SK-N-SH treated with all-trans-retinoic acid at 6 μM for 48 hours (cell line): ENCODE results near the gene LHFPL3.

Experiments used
- ATAC-seq: fragments of 200-7000 bp; cut with Tn5 transposase; 3 replicates; pipeline ENCODE4 v1.9.1; 2020; ENCODE audit warnings: mild to moderate bottlenecking, moderate library complexity
- ARNTL ChIP-seq: fragments of 450-650 bp; formaldehyde crosslinking; IDR thresholded peaks from 2 replicates; pipeline ENCODE4 v1.5.0; 2020; ENCODE audit warnings: low read depth, mild to moderate bottlenecking, moderate library complexity, borderline replicate concordance
- BACH2 ChIP-seq: fragments of 250-450 bp; sonication (Bioruptor Pico); IDR thresholded peaks from 2 replicates; pipeline ENCODE4 v1.9.0; 2021; ENCODE audit warnings: mild to moderate bottlenecking, borderline replicate concordance
- CREB5 ChIP-seq: fragments of 250-450 bp; sonication (Bioruptor Pico); IDR thresholded peaks from 2 replicates; pipeline ENCODE4 v1.5.1; 2020; ENCODE audit warnings: low read depth, mild to moderate bottlenecking, moderate library complexity
- CSRNP3 ChIP-seq: fragments of 250-450 bp; sonication (Bioruptor Pico); IDR thresholded peaks from 2 replicates; pipeline ENCODE4 v1.5.1; 2021; ENCODE audit warnings: mild to moderate bottlenecking, moderate library complexity
- ESRRG ChIP-seq: fragments of 250-450 bp; sonication (Bioruptor Pico); IDR thresholded peaks from 2 replicates; pipeline ENCODE4 v1.6.1; 2021; ENCODE audit warnings: mild to moderate bottlenecking
- GLIS3 ChIP-seq: fragments of 250-450 bp; sonication (Bioruptor Pico); IDR thresholded peaks from 2 replicates; pipeline ENCODE4 v1.5.0; 2020; ENCODE audit warnings: mild to moderate bottlenecking, moderate library complexity
- ISL1 ChIP-seq: fragments of 250-450 bp; sonication (Bioruptor Pico); IDR thresholded peaks from 2 replicates; pipeline ENCODE4 v2.1.2; 2022; ENCODE audit warnings: mild to moderate bottlenecking, moderate library complexity
- OSR1 ChIP-seq: fragments of 250-450 bp; sonication (Bioruptor Pico); IDR thresholded peaks from 2 replicates; pipeline ENCODE4 v1.8.0; 2022; ENCODE audit warnings: moderate library complexity, mild to moderate bottlenecking, inconsistent platforms
- PATZ1 ChIP-seq: fragments of 250-450 bp; sonication (Bioruptor Pico); IDR thresholded peaks from 2 replicates; pipeline ENCODE4 v1.8.0; 2020; ENCODE audit warnings: mild to moderate bottlenecking, moderate library complexity, borderline replicate concordance
- POU6F1 ChIP-seq: fragments of 250-450 bp; sonication (Bioruptor Pico); IDR thresholded peaks from 2 replicates; pipeline ENCODE4 v1.8.0; 2021; ENCODE audit warnings: low read depth, mild to moderate bottlenecking, moderate library complexity, borderline replicate concordance
- PPARA ChIP-seq: fragments of 250-450 bp; sonication (Bioruptor Pico); IDR thresholded peaks from 2 replicates; pipeline ENCODE4 v1.5.0; 2020; ENCODE audit warnings: mild to moderate bottlenecking, borderline replicate concordance
- RARB ChIP-seq: fragments of 250-450 bp; sonication (Bioruptor Pico); IDR thresholded peaks from 2 replicates; pipeline ENCODE4 v1.8.0; 2021; ENCODE audit warnings: mild to moderate bottlenecking, moderate library complexity
- SNAI2 ChIP-seq: fragments of 250-450 bp; sonication (Bioruptor Pico); IDR thresholded peaks from 2 replicates; pipeline ENCODE4 v1.5.0; 2020; ENCODE audit warnings: mild to moderate bottlenecking, moderate library complexity
- TOX ChIP-seq: fragments of 250-450 bp; sonication (Bioruptor Pico); IDR thresholded peaks from 2 replicates; pipeline ENCODE4 v1.8.0; 2021; ENCODE audit warnings: mild to moderate bottlenecking, moderate library complexity, borderline replicate concordance
- ZC3H10 ChIP-seq: fragments of 250-450 bp; sonication (Bioruptor Pico); IDR thresholded peaks from 2 replicates; pipeline ENCODE4 v1.5.1; 2021; ENCODE audit warnings: mild to moderate bottlenecking, moderate library complexity
- ZFP3 ChIP-seq: fragments of 250-450 bp; sonication (Bioruptor Pico); IDR thresholded peaks from 2 replicates; pipeline ENCODE4 v1.5.0; 2020; ENCODE audit warnings: mild to moderate bottlenecking, moderate library complexity
- ZFP30 ChIP-seq: fragments of 450-650 bp; formaldehyde crosslinking; IDR thresholded peaks from 2 replicates; pipeline ENCODE4 v1.5.0; 2022; ENCODE audit warnings: mild to moderate bottlenecking, moderate library complexity
- ZNF565 ChIP-seq: fragments of 450-650 bp; formaldehyde crosslinking; conservative IDR thresholded peaks from 2 replicates; pipeline ENCODE4 v1.5.0; 2020; ENCODE audit warnings: low read depth, mild to moderate bottlenecking, moderate library complexity
- ZNF70 ChIP-seq: fragments of 450-650 bp; formaldehyde crosslinking; IDR thresholded peaks from 2 replicates; pipeline ENCODE4 v1.5.0; 2020; ENCODE audit warnings: mild to moderate bottlenecking, moderate library complexity
- ZNF8 ChIP-seq: fragments of 450-650 bp; formaldehyde crosslinking; IDR thresholded peaks from 2 replicates; pipeline ENCODE4 v1.5.0; 2020; ENCODE audit warnings: mild to moderate bottlenecking, moderate library complexity

Gene LHFPL3

GRCh38 chr7:104442481-104442880, 114.1 kb downstream of the LHFPL3 start:
- no peak for ATAC-seq
- no peak for TF ChIP-seq GLIS3 (CRISPR knock-in tag)
- no peak for TF ChIP-seq SNAI2 (CRISPR knock-in tag)
- TF ChIP-seq PATZ1 (CRISPR knock-in tag) = no peak

GRCh38 chr7:104444017-104444416, 115.6 kb downstream of the LHFPL3 start:
- TF ChIP-seq ZNF70 (CRISPR knock-in tag) (no peak), OSR1 (CRISPR knock-in tag) (no peak), ISL1 (CRISPR knock-in tag) (no peak), GLIS3 (CRISPR knock-in tag) (no peak), SNAI2 (CRISPR knock-in tag) (no peak), ESRRG (no peak), ZNF8 (no peak), PATZ1 (CRISPR knock-in tag) (no peak), TOX (CRISPR knock-in tag) (no peak), ZFP3 (CRISPR knock-in tag) (no peak), RARB (CRISPR knock-in tag) (no peak)
- no peak for ATAC-seq

GRCh38 chr7:104445393-104445792, 117.0 kb downstream of the LHFPL3 start:
- no peak for ATAC-seq
- no peak for TF ChIP-seq TOX (CRISPR knock-in tag)
- no peak for TF ChIP-seq CREB5
- no peak for TF ChIP-seq ZNF565 (CRISPR knock-in tag)
- no peak for TF ChIP-seq PATZ1 (CRISPR knock-in tag)
- TF ChIP-seq CSRNP3 (CRISPR knock-in tag) = no peak
- TF ChIP-seq POU6F1 (CRISPR knock-in tag) = no peak
- no peak for TF ChIP-seq ZFP30 (CRISPR knock-in tag)
- TF ChIP-seq ESRRG = no peak
- no peak for TF ChIP-seq RARB (CRISPR knock-in tag)
- TF ChIP-seq PPARA = no peak
- TF ChIP-seq OSR1 (CRISPR knock-in tag) = no peak
- TF ChIP-seq ISL1 (CRISPR knock-in tag) = no peak

GRCh38 chr7:104450861-104451260, 122.5 kb downstream of the LHFPL3 start:
- TF ChIP-seq ZC3H10 (CRISPR knock-in tag) (no peak), RARB (CRISPR knock-in tag) (no peak), POU6F1 (CRISPR knock-in tag) (no peak), BACH2 (CRISPR knock-in tag) (no peak), GLIS3 (CRISPR knock-in tag) (no peak), ISL1 (CRISPR knock-in tag) (no peak), ARNTL (no peak), ZNF565 (CRISPR knock-in tag) (no peak), ZFP30 (CRISPR knock-in tag) (no peak)
- no peak for ATAC-seq
